GM18505 (cell line): ENCODE measurements around the gene RTRAF.

Experiments used
- ATAC-seq: cut with Tn5 transposase; IDR thresholded peaks from one replicate; pipeline ENCODE4 v1.9.1; 2021; ENCODE audit not compliant: unreplicated experiment
- POLR2A ChIP-seq: IDR thresholded peaks from 4 replicates; pipeline ENCODE4 v1.6.1; 2011; ENCODE audit warnings: borderline replicate concordance; ENCODE audit not compliant: insufficient read depth, insufficient read length; ENCODE audit errors: extremely low read depth

Gene RTRAF

DNA sequence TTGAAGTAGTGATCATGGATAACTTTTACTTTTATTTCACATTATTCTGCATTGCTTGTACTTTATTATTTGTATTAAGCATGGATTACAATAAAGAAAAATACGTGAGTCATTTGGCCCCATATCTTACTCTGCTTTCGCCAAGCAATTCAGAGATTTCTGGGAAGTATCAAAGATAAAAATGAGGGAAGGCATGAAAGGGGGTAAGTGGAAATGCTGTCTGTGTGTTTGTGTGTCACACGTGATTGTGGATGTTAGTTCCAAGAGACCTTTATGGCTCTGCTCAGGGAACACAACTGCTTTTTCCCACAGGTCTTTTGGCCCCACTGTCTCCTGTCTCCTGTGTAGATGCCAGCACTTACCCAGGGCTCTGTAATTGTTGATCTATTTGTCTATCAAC is 69.0 kb downstream of the RTRAF start:
- ATAC-seq = no peak
- TF ChIP-seq POLR2A = no peak

DNA sequence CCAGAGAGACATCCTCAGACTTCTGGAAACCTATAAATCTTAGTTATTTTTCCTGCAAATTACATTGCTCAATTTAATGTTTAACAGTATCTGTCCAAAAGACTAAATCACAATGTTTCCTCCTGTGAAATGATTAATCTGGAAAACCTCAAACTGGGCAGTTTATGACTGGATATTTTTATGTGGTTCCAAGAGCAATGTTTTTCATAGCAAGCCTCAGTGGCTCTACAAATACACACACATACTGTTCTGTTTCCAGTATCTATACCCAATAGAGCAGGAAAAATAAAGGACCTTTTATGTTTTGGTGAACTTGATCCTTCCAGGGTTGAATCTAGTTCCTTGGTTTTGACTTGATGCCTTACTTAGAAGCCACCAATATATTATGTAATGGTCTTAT is 70.3 kb downstream of the RTRAF start:
- ATAC-seq = no peak
- TF ChIP-seq POLR2A = no peak

DNA sequence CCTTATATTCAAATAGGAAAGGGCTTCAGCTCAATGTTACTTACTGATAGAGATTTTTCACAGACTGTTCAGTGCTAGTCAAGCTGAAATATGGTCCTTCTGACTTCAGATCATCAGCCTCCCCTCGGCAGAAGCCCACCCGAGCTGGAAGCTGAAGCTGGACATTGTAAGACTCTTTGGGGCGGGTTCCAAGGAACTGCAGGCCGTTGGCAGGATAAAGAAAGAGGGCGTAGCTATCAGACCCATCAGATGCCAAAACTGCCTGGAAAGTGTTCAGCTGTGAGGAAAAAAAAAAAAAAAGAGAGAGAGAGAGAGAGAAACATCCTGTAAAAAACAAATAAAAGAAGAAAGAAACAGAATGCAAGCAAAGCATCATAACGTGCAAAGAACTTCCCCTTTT is 70.7 kb downstream of the RTRAF start:
- TF ChIP-seq POLR2A = no peak
- ATAC-seq = no peak
